Measurements from ENCODE around the gene KY.

KY gene

GRCh38 chr3:134636406-134636805 is 14.4 kb downstream of the KY start:
- Histone ChIP-seq H3K4me1 (ENCODE audit: control insufficient read depth in 5 of 5, insufficient read depth in 5 of 5, low read length in 5 of 5) (no peaks in the 10 kb centered on the region), H3K9ac (ENCODE audit: low read length in 5 of 5) (no peak overlapping the region), H3K27me3 (ENCODE audit: control insufficient read depth in 5 of 5, insufficient read depth in 4 of 5, low read length in 5 of 5) (no peaks in the 10 kb centered on the region), H3K36me3 (ENCODE audit: control insufficient read depth in 5 of 5, insufficient read depth in 5 of 5, low read length in 5 of 5) (no peaks in the 10 kb centered on the region), H3K4me3 (ENCODE audit: low read depth in 1 of 5, low read length in 5 of 5) (no peak overlapping the region), H3K27ac (ENCODE audit: low read depth, low read length) (no peak overlapping the region), H3K9me3 (ENCODE audit: control insufficient read depth in 5 of 5, low read length in 5 of 5) (peaks cover 0 to 4% (median 0%) of the 10 kb centered on the region in 5 donors)

DNA sequence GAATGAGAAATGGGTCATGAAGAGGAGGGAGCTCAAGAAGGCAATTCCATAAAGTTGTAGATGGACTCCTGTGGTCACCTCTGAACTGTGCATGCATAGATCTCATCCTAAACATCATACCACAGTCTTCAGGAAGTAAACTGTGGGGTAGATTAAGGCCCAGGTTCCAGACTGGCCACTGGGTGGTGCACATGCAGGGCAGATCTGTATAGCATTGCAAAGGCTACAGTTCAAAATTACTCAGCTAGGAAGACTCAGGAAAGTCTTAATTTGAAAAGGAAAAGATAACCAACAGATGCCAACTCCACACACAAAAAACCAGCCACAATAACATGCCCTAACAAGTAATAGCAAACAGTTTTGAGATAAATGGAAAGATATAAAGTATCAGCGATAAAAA is 20.3 kb downstream of the KY start:
- no peak overlapping the region for H3K27ac ChIP-seq (ENCODE audit: low read depth, low read length)

GRCh38 chr3:134628884-134629283 is 21.9 kb downstream of the KY start:
- Histone ChIP-seq H3K4me3 (ENCODE audit: low read depth in 1 of 5, low read length in 5 of 5) (no peak overlapping the region), H3K27me3 (ENCODE audit: control insufficient read depth in 5 of 5, insufficient read depth in 4 of 5, low read length in 5 of 5) (no peaks in the 10 kb centered on the region), H3K9ac (ENCODE audit: low read length in 5 of 5) (no peak overlapping the region), H3K36me3 (ENCODE audit: control insufficient read depth in 5 of 5, insufficient read depth in 5 of 5, low read length in 5 of 5) (no peaks in the 10 kb centered on the region), H3K4me1 (ENCODE audit: control insufficient read depth in 5 of 5, insufficient read depth in 5 of 5, low read length in 5 of 5) (peaks cover 0 to 3% (median 0%) of the 10 kb centered on the region in 5 donors), H3K9me3 (ENCODE audit: control insufficient read depth in 5 of 5, low read length in 5 of 5) (peaks cover 0 to 17% (median 4%) of the 10 kb centered on the region in 5 donors), H3K27ac (ENCODE audit: low read depth, low read length) (no peak overlapping the region)

More for the DNA sequence above, 20.3 kb downstream of the KY start:
- Histone ChIP-seq H3K9me3 (ENCODE audit: control insufficient read depth in 5 of 5, low read length in 5 of 5) (peaks cover 0 to 17% (median 4%) of the 10 kb centered on the region in 5 donors), H3K4me1 (ENCODE audit: control insufficient read depth in 5 of 5, insufficient read depth in 5 of 5, low read length in 5 of 5) (peaks cover 0 to under 1% (median 0%) of the 10 kb centered on the region in 5 donors), H3K4me3 (ENCODE audit: low read depth in 1 of 5, low read length in 5 of 5) (no peak overlapping the region), H3K36me3 (ENCODE audit: control insufficient read depth in 5 of 5, insufficient read depth in 5 of 5, low read length in 5 of 5) (no peaks in the 10 kb centered on the region), H3K27me3 (ENCODE audit: control insufficient read depth in 5 of 5, insufficient read depth in 4 of 5, low read length in 5 of 5) (no peaks in the 10 kb centered on the region), H3K9ac (ENCODE audit: low read length in 5 of 5) (no peak overlapping the region)

DNA sequence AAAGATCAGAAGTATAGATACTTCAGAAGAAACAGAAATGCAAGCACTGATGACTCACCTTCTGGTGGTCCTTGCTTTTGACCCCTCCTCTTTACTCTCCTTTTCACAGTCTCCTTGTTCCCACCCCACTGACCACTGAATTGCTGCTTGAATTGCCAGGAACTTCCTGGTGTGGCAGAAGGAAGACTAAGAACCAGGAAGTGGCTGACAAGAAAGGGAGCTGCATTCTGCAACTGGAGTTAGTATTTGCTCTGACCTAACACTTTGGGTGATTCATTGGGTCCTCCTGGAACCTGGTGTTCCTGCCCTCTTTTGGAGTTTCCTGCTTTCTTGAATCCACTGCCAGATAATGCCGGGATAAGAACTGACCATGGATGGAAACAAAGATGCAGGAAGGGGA is 23.0 kb downstream of the KY start:
- H3K36me3 ChIP-seq (ENCODE audit: control insufficient read depth in 5 of 5, insufficient read depth in 5 of 5, low read length in 5 of 5): no peaks in the 10 kb centered on the region
- peaks cover 0 to 3% (median 0%) of the 10 kb centered on the region in 5 donors for H3K4me1 ChIP-seq (ENCODE audit: control insufficient read depth in 5 of 5, insufficient read depth in 5 of 5, low read length in 5 of 5)
- H3K9me3 ChIP-seq (ENCODE audit: control insufficient read depth in 5 of 5, low read length in 5 of 5): peaks cover 0 to 17% (median 2%) of the 10 kb centered on the region in 5 donors
- H3K27me3 ChIP-seq (ENCODE audit: control insufficient read depth in 5 of 5, insufficient read depth in 4 of 5, low read length in 5 of 5): no peaks in the 10 kb centered on the region
- H3K4me3 ChIP-seq (ENCODE audit: low read depth in 1 of 5, low read length in 5 of 5): no peak overlapping the region
- no peak overlapping the region for H3K9ac ChIP-seq (ENCODE audit: low read length in 5 of 5)
- H3K27ac ChIP-seq (ENCODE audit: low read depth, low read length): no peak overlapping the region

DNA sequence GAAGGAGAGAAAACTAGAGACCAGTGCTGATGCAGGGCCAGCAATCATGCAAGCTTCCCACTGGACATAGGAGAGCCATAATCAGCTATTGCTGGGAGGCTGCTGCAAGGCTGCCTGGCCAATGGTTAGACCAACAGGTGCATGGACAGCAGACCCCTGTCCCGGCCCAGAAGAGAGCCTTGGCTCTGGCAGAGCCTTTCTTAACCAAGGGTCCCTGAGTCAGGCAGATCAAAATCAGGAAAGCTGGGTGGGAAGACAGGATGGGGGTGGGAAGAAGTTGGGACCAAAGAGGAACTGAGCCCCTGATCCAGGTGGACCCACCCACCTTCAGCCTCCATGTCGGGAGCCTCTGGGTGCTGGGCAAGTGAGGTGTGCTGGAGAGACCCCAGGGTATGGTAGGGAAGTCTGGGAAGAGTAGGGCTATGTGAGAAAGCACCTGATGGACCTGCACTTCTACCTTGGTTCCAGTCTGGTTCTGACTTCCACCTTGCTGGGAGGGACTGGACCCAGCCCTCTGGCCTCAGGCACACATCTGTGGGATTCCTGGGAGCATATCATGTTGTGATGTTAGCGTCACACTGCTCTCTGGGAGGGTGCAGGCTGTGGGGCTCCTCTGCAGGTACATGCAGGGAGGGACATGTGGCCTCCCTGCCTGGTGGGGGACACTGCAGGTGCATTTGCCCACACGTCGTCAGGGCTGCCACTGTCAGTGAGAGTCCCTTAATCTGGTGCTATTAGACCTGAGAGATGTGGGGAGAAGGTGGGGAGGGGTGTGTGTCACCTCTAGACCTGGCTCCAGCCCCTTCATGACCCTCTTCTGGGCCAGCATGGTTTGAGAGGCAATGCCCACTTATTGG is 24.7 kb downstream of the KY start:
- Histone ChIP-seq H3K9ac (ENCODE audit: low read length in 5 of 5) (no peak overlapping the region), H3K4me3 (ENCODE audit: low read depth in 1 of 5, low read length in 5 of 5) (no peak overlapping the region), H3K27me3 (ENCODE audit: control insufficient read depth in 5 of 5, insufficient read depth in 4 of 5, low read length in 5 of 5) (no peaks in the 10 kb centered on the region), H3K9me3 (ENCODE audit: control insufficient read depth in 5 of 5, low read length in 5 of 5) (peaks cover 0 to 13% (median 2%) of the 10 kb centered on the region in 5 donors), H3K4me1 (ENCODE audit: control insufficient read depth in 5 of 5, insufficient read depth in 5 of 5, low read length in 5 of 5) (peaks cover 0 to 3% (median 0%) of the 10 kb centered on the region in 5 donors), H3K36me3 (ENCODE audit: control insufficient read depth in 5 of 5, insufficient read depth in 5 of 5, low read length in 5 of 5) (no peaks in the 10 kb centered on the region), H3K27ac (ENCODE audit: low read depth, low read length) (no peak overlapping the region)

DNA sequence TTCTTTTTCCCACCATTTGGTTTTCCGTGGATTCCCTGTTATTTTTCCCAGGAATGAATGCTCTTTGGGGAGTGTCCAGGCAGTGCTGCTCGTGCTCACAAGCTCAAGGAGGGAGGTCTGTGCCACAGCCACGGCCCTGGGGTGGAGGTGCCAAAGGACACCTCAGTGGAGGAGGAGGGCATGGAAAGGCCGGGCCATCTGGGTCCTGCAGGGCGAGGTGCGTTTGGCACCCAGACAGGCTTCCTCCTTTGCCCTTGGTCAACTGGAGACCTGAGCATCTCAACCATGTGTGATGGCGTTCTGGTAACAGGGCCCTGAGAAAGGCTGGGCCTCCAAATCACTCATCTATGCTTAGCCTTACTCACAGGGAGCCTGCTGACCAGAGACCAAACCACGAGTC is 25.4 kb downstream of the KY start:
- Histone ChIP-seq H3K4me1 (ENCODE audit: control insufficient read depth in 5 of 5, insufficient read depth in 5 of 5, low read length in 5 of 5) (peaks cover 0 to 3% (median 0%) of the 10 kb centered on the region in 5 donors), H3K4me3 (ENCODE audit: low read depth in 1 of 5, low read length in 5 of 5) (no peak overlapping the region), H3K27me3 (ENCODE audit: control insufficient read depth in 5 of 5, insufficient read depth in 4 of 5, low read length in 5 of 5) (no peaks in the 10 kb centered on the region), H3K36me3 (ENCODE audit: control insufficient read depth in 5 of 5, insufficient read depth in 5 of 5, low read length in 5 of 5) (no peaks in the 10 kb centered on the region), H3K9me3 (ENCODE audit: control insufficient read depth in 5 of 5, low read length in 5 of 5) (peaks cover 0 to 9% (median 1%) of the 10 kb centered on the region in 5 donors), H3K27ac (ENCODE audit: low read depth, low read length) (no peak overlapping the region), H3K9ac (ENCODE audit: low read length in 5 of 5) (no peak overlapping the region)

- H3K9me3 ChIP-seq (ENCODE audit: control insufficient read depth in 5 of 5, low read length in 5 of 5): peaks cover 0 to 1% (median 0%) of the 10 kb centered on the region in 5 donors
- H3K36me3 ChIP-seq (ENCODE audit: control insufficient read depth in 5 of 5, insufficient read depth in 5 of 5, low read length in 5 of 5): no peaks in the 10 kb centered on the region
- peaks cover 0 to 3% (median 0%) of the 10 kb centered on the region in 5 donors for H3K4me1 ChIP-seq (ENCODE audit: control insufficient read depth in 5 of 5, insufficient read depth in 5 of 5, low read length in 5 of 5)
- H3K27ac ChIP-seq (ENCODE audit: low read depth, low read length): no peak overlapping the region
- no peak overlapping the region for H3K9ac ChIP-seq (ENCODE audit: low read length in 5 of 5)
- H3K27me3 ChIP-seq (ENCODE audit: control insufficient read depth in 5 of 5, insufficient read depth in 4 of 5, low read length in 5 of 5): no peaks in the 10 kb centered on the region
- H3K4me3 ChIP-seq (ENCODE audit: low read depth in 1 of 5, low read length in 5 of 5): no peak overlapping the region
These were observed 26.1 kb downstream of the KY start for GRCh38 chr3:134624537-134625287.

DNA sequence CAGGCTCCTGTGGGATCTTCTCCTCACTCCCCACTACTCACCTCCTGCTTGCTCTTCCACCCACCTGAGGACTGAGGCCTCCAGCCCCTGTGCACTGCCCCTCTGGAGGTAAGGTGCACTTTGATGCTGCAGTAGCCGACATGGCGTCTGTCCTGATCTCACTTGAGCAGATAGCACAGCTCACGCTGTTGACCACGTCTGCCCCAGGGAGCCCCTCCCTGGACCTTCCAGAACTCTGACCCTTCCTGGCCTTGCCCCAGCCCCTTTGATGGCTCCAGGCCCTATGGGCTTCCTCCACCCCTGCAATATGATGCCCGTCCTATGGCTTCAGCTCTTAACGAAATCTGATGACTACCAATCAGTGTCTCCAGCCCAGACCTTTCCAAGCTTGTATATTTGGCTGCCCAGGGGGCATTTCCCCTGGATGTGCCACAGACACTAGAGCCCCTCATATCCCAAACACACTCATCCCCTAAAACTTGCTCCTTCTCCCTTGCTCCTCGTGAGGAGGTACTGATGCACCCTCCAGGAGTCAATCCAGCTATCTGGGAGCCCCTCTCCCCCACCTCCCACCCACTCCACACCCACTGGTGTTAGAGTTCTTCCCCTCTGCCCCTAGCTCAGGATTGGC is 27.1 kb downstream of the KY start:
- Histone ChIP-seq H3K4me1 (ENCODE audit: control insufficient read depth in 5 of 5, insufficient read depth in 5 of 5, low read length in 5 of 5) (peaks cover 0 to 3% (median 0%) of the 10 kb centered on the region in 5 donors), H3K4me3 (ENCODE audit: low read depth in 1 of 5, low read length in 5 of 5) (no peak overlapping the region), H3K36me3 (ENCODE audit: control insufficient read depth in 5 of 5, insufficient read depth in 5 of 5, low read length in 5 of 5) (no peaks in the 10 kb centered on the region), H3K9me3 (ENCODE audit: control insufficient read depth in 5 of 5, low read length in 5 of 5) (no peaks in the 10 kb centered on the region), H3K27me3 (ENCODE audit: control insufficient read depth in 5 of 5, insufficient read depth in 4 of 5, low read length in 5 of 5) (no peaks in the 10 kb centered on the region), H3K27ac (ENCODE audit: low read depth, low read length) (no peak overlapping the region), H3K9ac (ENCODE audit: low read length in 5 of 5) (no peak overlapping the region)

- H3K36me3 ChIP-seq (ENCODE audit: control insufficient read depth in 5 of 5, insufficient read depth in 5 of 5, low read length in 5 of 5): no peaks in the 10 kb centered on the region
- no peak overlapping the region for H3K27ac ChIP-seq (ENCODE audit: low read depth, low read length)
- H3K9ac ChIP-seq (ENCODE audit: low read length in 5 of 5): no peak overlapping the region
- H3K4me3 ChIP-seq (ENCODE audit: low read depth in 1 of 5, low read length in 5 of 5): no peak overlapping the region
- no peaks in the 10 kb centered on the region for H3K27me3 ChIP-seq (ENCODE audit: control insufficient read depth in 5 of 5, insufficient read depth in 4 of 5, low read length in 5 of 5)
- peaks cover 0 to 3% (median 0%) of the 10 kb centered on the region in 5 donors for H3K4me1 ChIP-seq (ENCODE audit: control insufficient read depth in 5 of 5, insufficient read depth in 5 of 5, low read length in 5 of 5)
- H3K9me3 ChIP-seq (ENCODE audit: control insufficient read depth in 5 of 5, low read length in 5 of 5): no peaks in the 10 kb centered on the region
These were observed 27.9 kb downstream of the KY start for GRCh38 chr3:134622806-134623365.
